ENCODE data around the gene PHRF1.
A peak's percentile ranks its signal among the peaks of the same experiment; 100 is the strongest.

Gene PHRF1

DNA sequence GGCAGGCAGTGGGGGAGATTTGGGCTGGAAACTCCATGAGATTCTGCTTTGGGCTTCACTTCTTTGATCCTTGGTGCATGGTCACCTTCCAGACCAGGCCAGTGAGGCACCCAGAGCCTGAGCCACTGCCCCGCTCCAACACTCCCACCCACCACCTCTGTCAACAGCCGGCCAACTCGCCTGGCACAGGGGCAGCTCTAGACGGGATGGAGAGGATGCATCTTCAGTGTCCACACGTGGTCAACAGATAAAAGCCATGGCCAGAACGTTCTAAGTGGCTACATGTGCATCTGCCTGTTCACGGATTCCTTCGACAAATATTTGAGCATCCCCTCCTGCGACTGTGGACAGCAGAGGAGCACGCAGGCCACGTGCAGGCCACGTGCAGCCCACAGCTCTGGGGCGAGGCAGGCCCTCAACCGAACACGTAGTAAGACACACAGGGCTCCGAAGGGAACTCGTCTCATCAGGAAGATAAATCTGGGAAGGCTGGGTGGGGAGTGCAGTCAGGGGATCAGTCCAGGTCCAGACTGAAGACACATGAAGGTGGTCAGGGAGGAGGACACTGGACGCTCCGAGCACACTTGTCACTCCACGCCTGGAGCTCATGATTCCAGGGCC lies 37.7 kb upstream of the PHRF1 start:
- no peak for DNase-seq

DNA sequence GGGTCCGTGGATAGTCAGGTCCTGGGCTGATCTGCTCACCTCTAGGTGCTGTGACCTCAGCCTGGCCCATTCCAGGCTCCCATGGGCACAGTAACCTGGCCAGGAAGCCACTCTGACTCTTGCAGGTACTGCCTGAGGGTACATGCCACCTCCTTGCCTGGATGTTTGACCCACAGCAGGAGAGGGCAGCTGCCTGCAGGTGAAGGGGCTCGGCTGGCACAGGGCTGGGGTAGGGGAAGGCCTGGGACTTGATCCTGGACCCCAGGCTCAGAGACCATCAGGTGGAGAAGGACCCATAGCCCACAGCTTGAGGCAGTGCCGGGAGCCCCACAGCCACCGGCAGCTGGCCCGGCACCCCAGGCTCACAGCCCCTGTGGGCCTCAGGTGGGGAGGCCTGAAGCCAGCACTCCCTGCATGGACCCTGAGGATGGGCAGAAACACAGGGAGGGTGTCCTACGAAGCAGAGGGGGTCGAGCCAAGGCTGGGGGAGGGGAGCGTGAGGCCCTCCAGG lies 36.2 kb upstream of the PHRF1 start:
- DNase-seq: no peak

DNA sequence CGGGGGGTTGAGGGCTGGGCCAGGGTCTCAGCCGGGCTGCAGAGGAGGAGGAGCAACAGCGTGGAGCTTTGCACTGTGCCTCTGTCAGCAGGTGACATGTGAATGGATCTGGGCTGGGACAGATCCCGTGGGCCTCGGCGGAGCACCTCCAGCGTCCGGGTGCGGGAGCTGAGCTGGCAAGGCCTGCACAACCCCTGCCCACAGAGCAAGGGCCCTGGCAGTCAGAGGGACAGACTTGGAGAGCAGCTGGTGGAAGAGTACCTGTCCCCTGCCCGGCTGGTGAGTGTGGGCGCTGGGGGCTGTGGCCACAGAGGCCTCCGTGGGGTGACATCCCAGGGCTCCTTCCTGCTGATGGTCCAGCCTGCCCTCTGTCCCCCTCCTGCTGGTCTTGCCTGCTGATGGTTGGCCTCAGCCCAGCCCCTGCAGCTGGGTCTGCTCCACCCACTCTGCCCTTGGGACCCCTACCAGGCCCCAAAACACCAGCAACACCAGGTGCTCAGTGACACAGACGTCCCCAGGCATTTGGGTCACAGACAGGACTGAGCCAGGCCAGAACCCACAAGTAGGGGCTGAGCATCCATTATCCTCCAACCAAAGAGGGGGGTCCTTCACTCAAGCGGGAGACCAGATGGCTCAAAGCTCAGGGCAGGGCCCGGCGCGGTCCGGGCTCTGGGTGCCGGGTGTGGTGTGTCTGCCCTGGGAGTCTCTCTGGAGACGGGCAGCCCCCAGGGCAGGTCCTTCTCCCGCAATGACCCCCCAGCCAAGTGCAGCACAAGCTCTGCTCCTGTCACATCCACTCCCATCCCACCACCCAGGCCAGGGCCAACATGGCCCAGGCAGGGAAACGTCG lies 35.5 kb upstream of the PHRF1 start:
- DNase-seq: no peak

DNA sequence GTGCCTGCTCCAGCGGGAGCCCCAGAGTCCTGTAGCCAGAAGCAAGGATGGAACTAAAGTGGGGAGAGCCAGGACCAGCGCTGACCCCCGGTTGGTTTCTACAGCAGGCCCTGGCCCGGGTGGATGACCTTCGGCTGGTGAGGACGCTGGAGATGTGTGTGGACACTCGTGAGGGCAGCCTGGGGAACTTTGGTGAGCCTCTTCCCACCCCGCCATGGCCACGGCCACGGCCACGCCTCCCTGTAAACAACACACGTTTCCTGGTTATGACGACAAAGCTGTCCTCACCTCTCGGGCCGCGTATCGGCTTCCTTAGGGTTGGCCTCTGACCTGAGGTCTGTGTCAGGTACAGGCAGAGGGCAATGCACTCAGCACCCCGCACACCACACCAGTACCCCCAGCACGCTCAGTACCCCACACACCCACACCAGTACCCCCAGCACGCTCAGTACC lies 34.8 kb upstream of the PHRF1 start:
- no peak for DNase-seq

DNA sequence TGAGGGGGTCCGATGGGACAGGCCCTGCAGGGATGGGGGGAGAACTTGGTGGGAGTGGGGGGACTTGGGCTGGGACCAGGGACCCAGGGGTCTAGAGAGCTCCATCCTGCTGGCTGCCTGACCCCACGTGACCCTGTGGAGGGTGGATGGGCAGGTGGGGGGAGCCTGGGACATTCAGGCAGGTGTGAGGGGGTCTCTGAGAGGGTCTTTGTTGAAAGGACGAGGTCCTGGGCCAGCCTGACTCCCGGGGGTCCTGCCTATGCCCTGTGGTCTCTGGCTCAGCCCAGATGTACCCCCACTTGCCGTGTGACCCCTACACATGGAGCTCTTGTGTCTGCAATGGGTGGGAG lies 31.5 kb upstream of the PHRF1 start:
- DNase-seq: no peak

DNA sequence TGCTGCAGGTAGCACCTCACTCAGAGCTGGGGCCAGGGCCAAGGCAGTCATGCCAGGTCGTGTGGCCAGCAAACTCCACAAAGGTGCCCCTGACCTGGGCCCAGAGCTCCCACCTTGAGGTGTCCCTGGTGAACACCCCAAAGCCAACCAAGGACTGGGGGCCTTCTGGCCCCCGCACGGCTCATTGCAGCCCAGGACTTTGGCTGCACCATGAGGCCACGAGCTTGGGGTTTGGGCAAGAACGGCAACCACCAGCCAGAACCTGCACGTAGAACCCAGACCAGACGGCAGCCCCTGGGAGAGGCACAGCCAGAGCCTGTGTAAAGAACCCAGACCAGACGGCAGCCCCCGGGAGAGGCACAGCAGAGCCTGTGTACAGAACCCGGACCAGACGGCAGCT lies 31.1 kb upstream of the PHRF1 start:
- no peak for DNase-seq

DNA sequence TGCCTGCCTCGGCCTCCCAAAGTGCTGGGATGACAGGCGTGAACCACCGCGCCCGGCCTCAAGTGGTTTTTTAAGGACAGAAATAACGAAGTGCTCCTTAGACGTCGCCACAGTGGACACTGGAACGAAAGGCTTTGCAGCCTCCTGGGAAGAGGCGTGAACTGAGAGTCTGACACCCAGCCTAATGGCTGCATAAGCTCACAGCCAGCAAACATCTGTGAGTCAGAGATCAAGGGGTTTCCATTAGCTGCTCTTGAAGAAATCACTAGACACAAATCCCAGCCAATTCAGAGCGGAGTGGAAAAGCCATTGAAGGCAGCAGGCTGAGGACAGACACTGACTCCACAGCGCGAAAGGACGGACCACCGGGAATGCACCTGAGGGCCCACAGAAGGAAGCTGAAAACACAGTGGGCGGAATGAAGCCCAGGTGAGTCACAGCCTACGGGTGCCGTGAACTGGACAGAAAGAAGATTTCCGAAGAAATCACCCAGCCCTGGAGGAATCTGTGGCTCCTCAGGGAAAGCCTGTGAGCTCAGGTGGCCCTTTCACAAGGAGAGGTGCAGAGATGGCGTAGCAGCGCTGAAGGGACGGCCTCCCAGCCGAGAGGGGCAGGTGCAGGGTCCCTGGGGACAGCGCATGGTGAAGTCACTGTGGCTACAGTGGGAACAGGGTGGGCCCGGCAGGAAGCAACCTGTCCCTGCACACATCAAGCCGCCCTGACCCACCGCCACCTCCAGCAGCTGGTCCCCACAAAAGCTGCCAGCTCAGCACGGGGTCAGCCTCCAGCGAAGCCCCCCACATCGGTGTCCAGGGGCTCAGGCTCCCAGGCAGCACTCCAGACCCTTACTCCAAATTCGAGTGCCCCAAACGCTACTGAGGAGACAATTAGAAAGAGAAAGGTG lies 27.3 kb upstream of the PHRF1 start:
- DNase-seq: no peak

DNA sequence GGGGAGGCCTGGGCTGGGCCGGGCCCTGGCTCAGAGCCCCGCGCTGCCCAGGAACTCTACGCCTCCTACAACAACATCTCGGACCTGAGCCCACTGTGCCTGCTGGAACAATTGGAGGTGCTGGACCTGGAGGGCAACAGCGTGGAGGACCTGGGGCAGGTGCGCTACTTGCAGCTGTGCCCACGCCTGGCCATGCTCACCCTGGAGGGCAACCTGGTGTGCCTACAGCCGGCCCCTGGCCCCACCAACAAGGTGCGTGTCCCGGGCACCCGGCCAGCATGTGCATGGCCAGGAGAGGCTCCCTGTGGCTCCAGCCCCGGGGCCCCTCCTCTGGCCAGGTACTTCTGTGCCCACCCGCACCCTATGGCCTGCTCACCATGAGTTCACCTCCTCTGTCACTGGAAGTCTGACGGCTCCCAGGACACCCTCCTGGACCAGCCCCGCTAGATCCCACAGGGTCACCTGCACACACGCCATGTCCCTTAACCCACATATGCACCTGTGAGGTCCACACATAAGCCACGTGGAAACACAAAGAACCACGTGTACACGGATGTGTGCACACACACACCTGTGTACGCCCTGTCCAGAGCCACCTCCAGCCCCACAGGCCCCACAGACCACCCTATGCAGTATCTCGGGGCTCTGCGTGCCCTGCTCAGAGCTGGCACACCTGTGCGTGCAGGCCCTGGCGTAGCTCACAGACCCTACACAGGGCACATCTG lies 26.1 kb upstream of the PHRF1 start:
- no peak for DNase-seq

DNA sequence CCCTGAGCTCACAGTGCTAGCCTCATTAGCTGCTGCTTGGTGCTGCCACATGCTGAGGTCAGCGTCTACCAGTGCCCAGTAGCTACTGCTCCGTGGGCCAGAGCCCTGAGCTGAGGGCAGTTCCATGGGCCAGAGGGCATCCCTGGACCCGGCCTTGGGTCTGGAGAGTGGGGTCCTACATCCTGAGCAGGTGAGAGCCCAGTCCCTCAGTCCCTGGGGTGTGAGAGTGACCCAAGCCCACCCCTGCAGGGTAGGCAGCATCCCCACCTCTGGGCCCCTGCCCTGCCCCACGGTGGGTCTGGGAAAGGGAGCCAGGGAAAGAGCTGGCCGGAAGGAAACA lies 25.6 kb upstream of the PHRF1 start:
- DNase-seq: no peak

DNA sequence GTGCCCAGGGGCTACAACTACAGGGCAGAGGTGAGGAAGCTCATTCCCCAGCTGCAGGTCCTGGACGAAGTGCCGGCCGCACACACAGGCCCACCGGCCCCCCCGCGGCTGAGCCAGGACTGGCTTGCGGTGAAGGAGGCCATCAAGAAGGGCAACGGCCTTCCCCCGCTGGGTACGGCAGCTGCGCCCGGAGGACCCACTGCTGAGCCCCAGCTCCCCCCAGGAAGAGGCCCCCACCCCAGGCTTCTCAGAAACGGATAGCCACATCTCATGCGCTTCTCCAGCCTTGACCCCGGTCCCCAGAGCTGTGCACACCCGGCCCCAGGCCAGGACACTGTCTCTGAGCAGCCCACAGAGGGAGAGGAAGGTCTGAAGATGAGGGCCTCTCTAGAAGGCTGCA lies 25.1 kb upstream of the PHRF1 start:
- no peak for DNase-seq

DNA sequence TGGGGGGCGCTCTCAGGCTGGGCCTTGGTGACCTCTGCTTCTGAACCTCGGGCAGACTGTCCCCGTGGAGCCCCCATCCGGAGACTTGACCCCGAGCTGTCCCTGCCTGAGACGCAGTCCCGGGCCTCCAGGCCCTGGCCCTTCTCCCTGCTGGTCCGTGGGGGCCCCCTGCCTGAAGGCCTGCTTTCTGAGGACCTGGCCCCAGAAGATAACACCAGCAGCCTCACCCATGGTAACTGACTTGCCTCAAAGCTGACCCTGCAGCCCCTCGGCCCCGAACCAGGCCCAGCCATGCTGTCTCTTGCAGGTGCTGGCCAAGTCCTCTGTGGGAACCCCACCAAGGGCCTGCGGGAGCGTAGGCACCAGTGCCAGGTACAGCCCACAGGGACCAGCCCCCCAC lies 24.7 kb upstream of the PHRF1 start:
- no peak for DNase-seq

DNA sequence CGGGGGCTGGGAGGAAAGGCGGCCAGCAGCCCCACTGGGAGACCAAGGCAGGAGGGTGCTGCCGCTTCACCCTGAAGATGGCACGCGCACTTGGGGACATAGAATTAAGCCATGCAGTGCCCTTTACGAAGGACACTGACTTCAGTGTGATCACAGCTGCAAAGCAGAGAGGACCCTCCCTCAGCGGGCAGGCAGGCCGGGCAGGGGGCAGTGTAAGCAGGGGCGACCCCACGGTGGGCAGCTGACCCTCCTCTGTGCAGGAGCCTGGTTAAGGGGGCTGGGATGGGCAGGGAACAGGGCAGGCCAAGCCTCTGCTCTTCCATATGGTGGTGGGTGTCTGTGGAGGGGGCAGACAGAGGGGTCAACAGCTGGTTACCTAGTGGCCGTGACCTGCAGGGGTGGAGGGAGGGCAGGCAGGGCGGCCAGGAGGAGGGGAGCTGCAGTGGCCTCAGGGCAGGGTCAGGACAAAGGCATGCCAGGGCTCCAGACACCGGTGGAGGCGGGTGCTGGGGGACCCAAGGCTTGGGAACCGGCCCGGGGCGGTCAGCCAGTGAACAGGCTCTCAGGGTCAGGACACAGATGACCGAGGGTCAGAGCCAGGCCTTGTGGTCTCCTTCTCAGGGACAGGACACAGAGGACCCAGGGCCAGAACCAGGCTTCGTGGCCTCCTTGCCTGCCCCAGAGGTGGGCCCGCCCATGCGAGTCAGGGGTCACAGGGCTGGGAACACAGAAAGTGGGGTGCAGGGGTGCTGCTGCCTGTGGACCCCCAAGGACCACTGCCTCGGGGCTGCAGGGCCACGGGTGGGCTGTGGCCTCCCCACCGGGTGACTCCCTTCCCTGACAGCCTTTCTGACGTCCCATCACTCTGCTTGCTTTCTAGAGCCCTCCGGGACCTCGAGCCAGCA lies 22.9 kb upstream of the PHRF1 start:
- DNase-seq: no peak

DNA sequence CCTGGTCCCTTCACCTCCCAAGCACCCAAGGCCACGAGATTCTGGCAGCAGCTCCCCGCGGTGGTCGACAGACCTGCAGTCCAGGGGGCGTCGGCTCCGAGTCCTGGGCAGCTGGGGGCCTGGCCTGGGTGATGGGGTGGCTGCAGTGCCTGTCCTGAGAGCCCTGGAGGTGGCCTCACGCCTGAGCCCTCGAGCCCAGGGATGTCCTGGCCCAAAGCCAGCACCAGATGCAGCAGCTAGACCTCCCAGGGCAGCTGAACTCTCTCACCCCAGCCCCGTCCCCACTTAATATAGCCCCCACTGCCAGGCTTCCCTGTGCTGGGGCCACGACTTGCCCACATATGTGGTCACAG lies 22.3 kb upstream of the PHRF1 start:
- no peak for DNase-seq

DNA sequence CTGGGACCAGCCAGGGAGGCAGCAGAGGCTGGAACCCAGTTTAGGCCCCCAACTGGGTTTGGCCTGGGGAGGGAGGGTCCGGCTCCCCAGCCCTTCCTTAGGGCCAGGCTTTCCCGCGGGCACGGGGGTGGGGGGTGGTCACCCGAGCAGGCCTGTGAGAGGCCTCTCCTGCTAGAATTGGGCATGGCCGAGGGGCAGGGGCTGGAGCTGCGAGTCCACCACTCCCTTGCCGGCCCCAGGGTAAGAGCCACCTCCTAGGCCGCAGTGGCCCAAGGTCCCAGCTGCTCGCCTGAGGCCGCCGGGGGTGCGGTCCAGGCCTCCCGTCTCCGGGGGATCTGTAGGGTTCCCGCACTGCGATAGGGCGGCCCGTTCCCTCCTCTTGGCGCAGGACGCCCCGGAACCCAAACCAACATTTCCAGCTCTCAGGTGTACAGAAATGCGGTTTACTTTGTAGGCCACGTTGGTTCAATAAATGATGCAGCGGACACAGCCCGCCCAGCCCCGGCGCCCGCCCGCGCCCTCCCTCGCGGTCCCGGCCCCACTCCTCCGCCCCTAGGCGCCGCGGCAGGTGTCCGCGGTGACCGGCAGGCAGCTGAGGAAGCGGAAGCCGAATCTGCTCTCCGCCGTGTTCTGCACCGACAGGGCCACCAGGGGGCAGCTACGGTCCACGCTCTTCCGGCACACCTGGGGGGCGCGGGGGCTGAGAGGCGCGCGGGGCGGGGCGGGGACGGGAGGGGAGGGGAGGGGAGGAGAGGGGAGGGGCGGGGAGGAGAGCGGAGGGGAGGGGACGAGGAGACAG lies 21.6 kb upstream of the PHRF1 start:
- peak in 14 of 56 donors; percentile 10 to 66 (median 33) for DNase-seq

DNA sequence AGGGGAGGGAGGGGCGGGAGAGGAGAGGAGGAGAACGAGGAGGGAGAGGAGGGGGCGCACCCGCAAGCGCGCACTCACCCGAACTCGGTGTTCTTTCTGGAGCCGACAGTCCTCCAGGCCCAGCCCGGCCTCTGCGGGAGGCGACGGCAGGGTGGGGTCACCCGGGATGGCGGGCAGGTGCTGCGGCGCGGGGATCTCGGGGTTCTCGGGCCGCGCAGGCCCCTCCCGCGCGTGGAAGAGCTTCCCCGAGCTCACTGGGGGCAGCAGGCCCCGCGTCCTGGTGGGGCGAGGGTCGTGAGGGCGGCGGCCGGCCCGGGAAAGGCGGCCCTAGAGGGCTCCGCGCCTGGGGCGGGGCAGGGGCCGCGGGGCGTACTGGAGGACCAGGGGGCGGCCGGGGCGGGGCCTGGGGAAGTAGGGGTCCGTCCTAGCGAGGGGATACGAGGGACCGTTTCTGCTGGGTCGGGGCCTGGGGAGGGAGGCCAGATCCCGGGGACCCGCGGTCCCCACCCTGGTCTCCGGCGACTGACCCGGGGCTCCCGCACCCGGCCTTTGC lies 21.0 kb upstream of the PHRF1 start:
- peak in 1 of 56 donors; percentile 63 for DNase-seq

DNA sequence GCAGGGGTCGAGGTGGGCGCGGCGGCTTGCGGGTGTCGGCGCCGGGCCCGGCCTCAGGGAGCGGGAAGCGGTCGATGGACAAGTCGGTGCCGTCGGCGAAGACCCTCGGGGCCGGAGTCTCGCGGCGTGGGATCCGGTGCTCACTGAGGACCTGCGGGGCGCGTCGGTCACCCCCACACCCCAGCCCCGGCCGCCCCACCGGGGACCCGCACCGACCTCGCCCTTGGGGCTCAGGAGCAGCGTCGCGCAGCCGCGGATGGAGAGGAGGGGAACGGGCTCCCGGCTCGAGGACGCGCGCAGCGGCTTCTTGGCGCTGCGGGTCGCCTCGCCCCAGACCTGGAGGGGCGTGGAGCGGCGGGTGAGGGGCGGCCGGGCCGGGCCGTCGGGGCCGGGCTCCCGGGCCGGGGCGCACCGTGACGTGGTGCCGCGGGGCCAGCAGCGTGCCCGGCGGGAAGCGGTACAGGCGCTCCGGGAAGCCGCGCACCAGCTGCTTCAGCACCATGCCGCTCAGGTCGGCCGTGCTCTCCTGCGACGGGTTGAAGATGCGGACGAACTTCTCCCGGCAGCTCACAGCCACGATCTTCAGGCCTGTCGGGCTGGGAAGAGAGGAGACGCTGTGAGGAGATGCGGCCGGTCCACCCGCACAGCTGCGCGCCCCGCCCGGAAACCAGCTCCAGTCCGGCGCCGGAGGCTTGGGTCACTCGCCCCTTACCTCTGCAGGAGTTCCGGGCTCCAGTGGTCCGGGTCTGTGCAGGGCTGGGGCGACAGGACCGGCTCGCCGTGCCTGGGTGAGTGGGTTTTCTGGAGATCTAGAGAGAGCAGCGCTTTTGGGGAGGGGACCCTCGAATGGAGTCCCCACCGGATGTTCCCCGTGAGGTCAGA lies 20.2 kb upstream of the PHRF1 start:
- no peak for DNase-seq

DNA sequence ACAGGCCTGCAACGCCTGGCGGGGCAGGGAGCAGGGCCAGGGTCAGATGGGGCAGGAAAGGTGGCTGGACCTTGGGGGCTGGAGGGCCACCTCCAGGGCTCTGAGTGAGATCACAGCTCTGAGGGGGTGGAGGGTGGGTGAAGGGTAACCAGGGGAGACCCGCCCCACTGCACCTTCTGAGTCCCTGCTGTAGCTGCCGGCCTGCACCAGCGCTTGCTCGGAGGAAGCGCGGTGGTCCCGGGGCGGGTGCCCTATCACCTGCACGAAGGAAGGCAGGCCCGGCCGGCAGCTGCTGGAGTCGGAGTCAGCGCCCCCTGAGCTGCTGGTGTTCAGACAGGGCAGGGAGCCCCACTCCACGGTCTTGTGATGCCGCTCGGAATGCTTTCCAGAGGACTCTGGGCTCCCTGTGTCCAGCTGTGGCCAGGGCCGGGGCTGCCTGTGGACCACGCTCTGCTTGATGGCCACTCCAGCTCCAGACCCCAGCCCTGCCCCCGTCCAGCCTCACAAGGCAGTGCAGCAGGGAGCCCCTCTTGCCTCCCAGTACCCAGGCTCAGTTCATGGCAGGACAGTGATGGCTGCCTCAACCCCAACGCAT lies 19.5 kb upstream of the PHRF1 start:
- no peak for DNase-seq

All from nucleus accumbens (tissue), 56 donors.